Neural crest cell (in vitro differentiated cells): ENCODE results near the gene CNPPD1. TPM values are rescaled to one million over a fixed set of nuclear protein-coding genes. Genes with fewer than 3 reads are reported as not detected.
A peak's percentile ranks its signal among the peaks of the same experiment; 100 is the strongest.

Experiments used
- DNase-seq: peaks from one replicate; pipeline ENCODE4 v3.0.0; 2021; ENCODE audit warnings: low read depth, mixed read lengths, low spot score
- H3K27ac Mint-ChIP-seq: one replicate; pipeline ENCODE4 v1.8.0; 2021; ENCODE audit warnings: mild to moderate bottlenecking, mixed read lengths; ENCODE audit not compliant: unreplicated experiment
- H3K27me3 Mint-ChIP-seq: 2 replicates; pipeline ENCODE4 v1.8.0; 2021; ENCODE audit warnings: low read depth, mild to moderate bottlenecking, mixed read lengths
- H3K36me3 Mint-ChIP-seq: 2 replicates; pipeline ENCODE4 v1.8.0; 2021; ENCODE audit warnings: low read depth, mild to moderate bottlenecking, mixed read lengths
- H3K4me1 Mint-ChIP-seq: 2 replicates; pipeline ENCODE4 v1.8.0; 2021; ENCODE audit warnings: mixed read lengths
- H3K4me3 Mint-ChIP-seq: one replicate; pipeline ENCODE4 v1.8.0; 2021; ENCODE audit warnings: mild to moderate bottlenecking, mixed read lengths
- H3K9me3 Mint-ChIP-seq: 2 replicates; pipeline ENCODE4 v1.8.0; 2021; ENCODE audit warnings: mixed read lengths
- total RNA-seq: library from RNA; stranded (reverse); gene quantifications from 2 replicates; pipeline ENCODE4 v1.2.1, GENCODE V29; 2021
- TF ChIP-seq, protein P1 (sequence below): fragments of 200-600 bp; sonication (generic); conservative IDR thresholded peaks from 2 replicates; pipeline ENCODE4 v1.5.0; 2021; ENCODE audit warnings: antibody characterized with exemption, mild to moderate bottlenecking

CNPPD1 gene
- total RNA-seq, 1 donor from 2014 or later: 42.1 TPM

DNA sequence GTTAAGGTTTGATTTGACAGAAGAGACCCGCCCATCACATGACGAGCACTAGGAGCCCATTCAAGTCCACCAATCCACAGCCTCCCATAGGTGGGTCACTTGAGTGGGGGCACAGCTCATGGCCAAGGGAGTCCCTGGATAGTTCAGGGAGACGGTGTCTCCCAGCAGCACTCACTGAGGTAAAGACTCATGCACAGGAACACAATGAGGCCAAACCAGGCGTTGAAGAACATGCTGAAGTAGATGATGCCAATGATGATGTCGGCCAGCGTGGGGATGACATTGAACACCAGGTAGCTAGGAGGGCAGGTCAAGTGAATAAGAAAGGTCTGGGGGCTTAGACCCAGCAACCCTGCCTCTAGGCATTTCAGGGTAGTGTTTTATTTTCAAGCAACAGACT lies 38.1 kb upstream of the CNPPD1 start:
- TF ChIP-seq, protein P1, sequence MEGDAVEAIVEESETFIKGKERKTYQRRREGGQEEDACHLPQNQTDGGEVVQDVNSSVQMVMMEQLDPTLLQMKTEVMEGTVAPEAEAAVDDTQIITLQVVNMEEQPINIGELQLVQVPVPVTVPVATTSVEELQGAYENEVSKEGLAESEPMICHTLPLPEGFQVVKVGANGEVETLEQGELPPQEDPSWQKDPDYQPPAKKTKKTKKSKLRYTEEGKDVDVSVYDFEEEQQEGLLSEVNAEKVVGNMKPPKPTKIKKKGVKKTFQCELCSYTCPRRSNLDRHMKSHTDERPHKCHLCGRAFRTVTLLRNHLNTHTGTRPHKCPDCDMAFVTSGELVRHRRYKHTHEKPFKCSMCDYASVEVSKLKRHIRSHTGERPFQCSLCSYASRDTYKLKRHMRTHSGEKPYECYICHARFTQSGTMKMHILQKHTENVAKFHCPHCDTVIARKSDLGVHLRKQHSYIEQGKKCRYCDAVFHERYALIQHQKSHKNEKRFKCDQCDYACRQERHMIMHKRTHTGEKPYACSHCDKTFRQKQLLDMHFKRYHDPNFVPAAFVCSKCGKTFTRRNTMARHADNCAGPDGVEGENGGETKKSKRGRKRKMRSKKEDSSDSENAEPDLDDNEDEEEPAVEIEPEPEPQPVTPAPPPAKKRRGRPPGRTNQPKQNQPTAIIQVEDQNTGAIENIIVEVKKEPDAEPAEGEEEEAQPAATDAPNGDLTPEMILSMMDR: no peak
- DNase-seq: no peak
- Mint-ChIP-seq H3K4me1 (peaks cover 19% of the 10 kb centered on the region), H3K4me3 (no peak overlapping the region), H3K27ac (peak overlapping the region; percentile 43), H3K36me3 (peaks cover 2% of the 10 kb centered on the region), H3K27me3 (no peaks in the 10 kb centered on the region), H3K9me3 (no peaks in the 10 kb centered on the region)

DNA sequence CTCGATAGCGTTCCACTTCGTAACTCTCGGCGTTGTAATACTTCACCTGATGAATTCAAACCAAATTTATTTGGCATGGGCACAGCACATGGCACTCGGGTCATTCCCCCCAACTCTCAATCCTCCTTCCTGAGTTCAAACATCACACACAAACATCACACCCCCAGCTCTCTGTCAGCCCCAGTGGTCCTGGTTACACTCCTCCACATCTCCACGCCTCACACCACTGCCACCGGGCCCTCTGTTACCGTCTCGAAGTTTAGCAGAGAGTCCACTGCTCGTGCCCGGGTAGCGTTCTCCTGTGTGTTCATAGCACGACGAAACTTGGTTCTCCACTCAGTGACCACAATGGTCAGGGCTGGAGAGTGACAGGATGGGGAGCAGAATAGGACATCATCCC lies 37.4 kb upstream of the CNPPD1 start:
- peaks cover 2% of the 10 kb centered on the region for H3K36me3 Mint-ChIP-seq
- H3K9me3 Mint-ChIP-seq: no peaks in the 10 kb centered on the region
- TF ChIP-seq, protein P1: no peak
- H3K4me1 Mint-ChIP-seq: peaks cover 17% of the 10 kb centered on the region
- H3K27me3 Mint-ChIP-seq: no peaks in the 10 kb centered on the region
- H3K27ac Mint-ChIP-seq: no peak overlapping the region
- peak overlapping the region; percentile 15 for H3K4me3 Mint-ChIP-seq
- no peak for DNase-seq

DNA sequence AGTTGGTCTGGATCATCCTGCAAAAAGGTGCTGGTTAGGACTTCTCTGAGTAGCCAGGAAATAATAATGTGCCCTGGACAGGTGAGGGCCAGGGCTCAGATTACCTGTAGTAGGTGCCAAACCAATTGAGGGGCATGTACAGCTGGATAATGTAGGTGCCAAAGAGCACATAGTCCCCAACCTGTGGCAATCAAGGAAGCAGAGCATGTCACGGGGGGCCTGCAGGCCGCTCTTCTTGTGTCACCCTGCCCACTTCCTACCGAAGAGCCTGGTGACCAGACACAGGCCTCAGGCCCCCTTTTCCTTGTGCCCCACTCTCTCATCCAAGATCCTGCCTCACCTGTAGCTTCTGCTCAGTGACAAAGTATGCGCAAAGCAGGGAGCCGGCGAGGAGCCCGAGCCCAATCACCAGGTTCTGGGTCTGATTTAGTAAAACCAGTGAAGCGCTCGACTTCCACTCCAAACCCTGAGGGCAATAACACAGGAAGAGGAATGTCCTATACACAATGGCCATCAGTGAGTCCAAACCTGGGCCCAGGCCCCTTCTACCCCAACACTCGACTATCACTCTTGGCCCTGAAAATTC lies 36.9 kb upstream of the CNPPD1 start:
- peaks cover 2% of the 10 kb centered on the region for H3K36me3 Mint-ChIP-seq
- no peaks in the 10 kb centered on the region for H3K27me3 Mint-ChIP-seq
- H3K4me3 Mint-ChIP-seq: peak overlapping the region; percentile 15
- TF ChIP-seq, protein P1: no peak
- no peaks in the 10 kb centered on the region for H3K9me3 Mint-ChIP-seq
- H3K4me1 Mint-ChIP-seq: peaks cover 14% of the 10 kb centered on the region
- H3K27ac Mint-ChIP-seq: no peak overlapping the region
- DNase-seq: no peak

DNA sequence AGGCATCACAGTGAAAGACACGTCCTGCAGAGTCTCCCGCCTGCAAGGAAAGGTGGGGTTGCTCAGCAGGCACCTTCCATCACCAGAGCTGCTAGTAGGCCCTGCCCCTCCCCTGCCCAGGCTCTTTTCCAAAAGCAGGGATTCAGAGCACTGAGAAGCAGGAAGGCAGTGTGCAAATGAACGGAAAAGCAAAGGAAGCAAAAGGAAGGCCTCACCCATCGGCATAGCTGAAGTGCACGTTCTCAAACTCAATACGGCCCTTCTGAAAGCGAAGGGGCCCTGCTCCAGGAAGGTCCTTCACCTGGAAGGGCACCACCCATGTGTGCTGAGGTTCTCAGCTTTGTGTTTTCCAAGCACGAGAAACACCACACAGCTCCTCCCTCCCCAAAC lies 36.3 kb upstream of the CNPPD1 start:
- TF ChIP-seq, protein P1: no peak
- Mint-ChIP-seq H3K27ac (no peak overlapping the region), H3K36me3 (peaks cover 6% of the 10 kb centered on the region), H3K4me1 (peaks cover 17% of the 10 kb centered on the region), H3K9me3 (no peaks in the 10 kb centered on the region), H3K27me3 (no peaks in the 10 kb centered on the region), H3K4me3 (no peak overlapping the region)
- no peak for DNase-seq

DNA sequence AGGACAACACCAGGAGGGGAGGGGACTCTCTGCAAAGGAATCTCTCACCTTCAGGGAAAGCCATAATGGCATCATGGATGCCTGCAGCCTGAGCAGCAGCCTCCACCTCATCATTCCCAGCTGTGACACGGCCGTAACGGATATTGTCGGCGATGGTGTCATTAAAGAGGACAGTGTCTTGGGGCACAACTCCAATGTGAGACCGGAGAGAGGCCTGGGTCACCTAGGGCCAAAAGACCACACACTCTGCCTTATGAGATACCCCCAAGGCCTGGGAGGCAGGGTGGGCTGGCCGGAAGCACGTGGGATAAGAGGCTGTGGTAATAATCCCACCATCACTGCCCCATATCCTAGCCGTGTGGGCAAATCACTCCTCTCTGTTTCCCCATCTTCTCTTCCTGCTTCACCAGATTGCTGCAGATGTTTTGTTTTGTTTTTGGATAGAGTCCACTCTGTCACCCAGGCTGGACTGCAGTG lies 34.2 kb upstream of the CNPPD1 start:
- peaks cover 21% of the 10 kb centered on the region for H3K4me1 Mint-ChIP-seq
- no peak overlapping the region for H3K27ac Mint-ChIP-seq
- no peaks in the 10 kb centered on the region for H3K9me3 Mint-ChIP-seq
- peaks cover 3% of the 10 kb centered on the region for H3K27me3 Mint-ChIP-seq
- peaks cover 4% of the 10 kb centered on the region for H3K36me3 Mint-ChIP-seq
- TF ChIP-seq, protein P1: no peak
- no peak for DNase-seq
- H3K4me3 Mint-ChIP-seq: peak overlapping the region; percentile 62
